Stimulated activated naive CD8-positive, alpha-beta T cell treated with anti-CD3 and anti-CD28 coated beads, Interleukin-15, Interleukin-2, amounts not matched to agents 100 U/mL and 50 U/mL, for 24 hours (primary cell): Measurements from ENCODE around the gene DHH.

ENCODE experiments used
- ATAC-seq: fragments of 150-1000 bp; cut with Tn5 transposase; one replicate; pipeline ENCODE4 v1.10.0; 2021
- DNase-seq: peaks from one replicate; pipeline ENCODE4 v3.0.0; 2021

DHH gene

GRCh38 chr12:49109641-49110463 is 15.3 kb upstream of the DHH start:
- DNase-seq: peak; percentile 20
- ATAC-seq: no peak

GRCh38 chr12:49108958-49109404 is 14.4 kb upstream of the DHH start:
- DNase-seq (no peak), ATAC-seq (no peak)

DNA sequence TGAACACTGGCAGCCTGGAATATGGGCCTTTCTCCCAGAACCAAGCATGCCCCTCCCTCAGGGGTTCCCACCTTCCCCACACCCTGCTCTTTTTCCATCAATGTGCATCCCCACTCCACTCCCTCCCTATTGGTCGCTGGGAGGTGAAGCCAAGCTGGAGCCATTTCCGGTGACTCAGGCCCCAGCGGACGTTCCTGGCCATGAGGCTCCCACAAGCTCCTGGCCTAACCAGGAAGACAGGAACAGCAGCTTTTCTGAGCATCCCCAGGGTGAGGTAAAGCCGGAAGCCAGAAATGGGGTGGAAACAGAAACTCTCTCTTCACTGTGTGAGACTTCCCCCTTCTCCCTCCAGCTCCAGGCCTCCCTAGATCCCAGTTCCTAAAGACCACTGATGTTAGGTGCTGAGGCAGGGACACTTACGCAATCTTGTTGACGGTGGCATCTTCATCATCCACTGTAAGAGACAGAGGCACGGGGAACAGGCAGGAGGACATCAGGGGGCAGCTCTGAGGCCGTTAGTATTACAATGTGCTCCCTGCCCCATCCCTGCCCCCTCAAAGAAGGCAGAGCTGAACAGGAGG is 11.0 kb upstream of the DHH start:
- DNase-seq (no peak), ATAC-seq (no peak)

GRCh38 chr12:49104822-49105221 is 10.2 kb upstream of the DHH start:
- ATAC-seq: no peak

GRCh38 chr12:49100380-49100779 is 5.8 kb upstream of the DHH start:
- DNase-seq (no peak), ATAC-seq (no peak)

More at GRCh38 chr12:49104822-49105221, 10.2 kb upstream of the DHH start:
- DNase-seq: no peak

DNA sequence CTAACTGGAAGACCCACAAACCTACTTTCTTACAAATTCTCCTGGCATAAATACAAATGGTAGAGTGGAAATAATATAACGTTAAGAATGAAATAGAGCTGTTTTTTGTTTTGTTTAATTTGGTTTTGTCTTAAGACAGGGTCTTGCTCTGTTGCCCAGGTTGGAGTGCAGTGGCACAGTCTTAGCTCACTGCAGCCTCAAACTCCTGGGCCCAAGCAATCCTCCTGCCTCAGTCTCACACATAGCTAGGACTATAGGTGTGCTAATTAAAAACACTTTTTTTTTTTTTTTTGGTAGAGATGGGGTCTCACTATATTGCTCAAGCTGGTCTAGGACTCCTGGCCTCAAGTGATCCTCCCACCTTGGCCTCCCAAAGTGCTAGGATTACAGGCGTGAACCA is 4.1 kb upstream of the DHH start:
- ATAC-seq (no peak), DNase-seq (no peak)

DNA sequence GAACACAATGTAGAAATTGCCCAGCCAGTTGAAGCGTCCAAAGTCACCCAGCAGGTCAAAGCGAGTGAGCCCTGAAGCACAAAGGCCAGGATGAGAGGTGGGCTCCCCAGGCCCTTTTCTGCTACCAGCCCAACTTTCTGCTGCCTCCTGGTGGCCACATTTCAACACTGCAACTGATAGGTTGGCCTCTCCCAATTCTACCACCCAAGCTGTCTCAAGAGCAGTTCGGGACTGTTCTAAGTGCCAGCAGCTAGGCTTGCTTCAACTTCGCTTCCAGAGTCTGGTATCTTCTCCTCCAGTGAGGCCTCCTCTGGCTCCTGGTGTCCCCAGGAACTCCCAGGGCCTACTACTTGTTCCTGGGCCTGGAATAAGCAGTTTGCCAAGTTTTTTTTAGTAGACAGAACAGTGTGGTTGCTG is 3.4 kb upstream of the DHH start:
- ATAC-seq: peak; percentile 33
- DNase-seq: peak; percentile 72

- DNase-seq: no peak
- ATAC-seq: no peak
Measured at GRCh38 chr12:49097381-49097780, 2.8 kb upstream of the DHH start.

GRCh38 chr12:49094975-49095365 is 369 bp upstream of the DHH start:
- ATAC-seq (no peak), DNase-seq (no peak)

GRCh38 chr12:49093792-49094159 is 825 bp downstream of the DHH start:
- ATAC-seq: no peak
- no peak for DNase-seq

DNA sequence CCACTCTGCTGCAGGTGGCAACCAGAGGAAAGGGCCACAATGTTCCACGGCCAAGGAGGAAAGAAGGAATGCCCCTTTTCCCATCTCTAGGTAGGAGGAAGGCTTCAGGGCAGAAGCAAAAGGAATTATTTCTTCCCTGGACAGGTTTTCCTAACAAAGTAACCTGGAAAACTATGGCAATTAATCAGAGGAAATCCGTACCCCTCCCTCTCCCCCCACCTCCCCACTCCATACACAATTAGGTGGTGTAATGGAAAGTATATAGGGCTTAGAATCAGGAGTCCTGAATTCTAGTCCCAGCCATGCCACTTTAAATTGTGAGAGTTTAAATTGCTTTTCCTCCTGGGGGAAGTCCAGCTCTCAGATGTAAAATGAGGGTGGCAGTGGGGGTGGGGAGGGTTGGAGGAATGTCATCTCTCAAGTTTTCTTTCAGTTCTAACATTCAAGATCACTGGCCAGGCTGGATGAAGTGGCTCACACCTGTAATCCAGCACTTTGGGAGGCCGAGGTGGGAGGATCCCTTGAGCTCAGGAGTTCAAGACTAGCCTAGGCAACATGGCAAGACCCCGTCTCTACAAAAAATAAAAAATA is 1.7 kb downstream of the DHH start:
- ATAC-seq (no peak), DNase-seq (no peak)

- DNase-seq: peak; percentile 75
- ATAC-seq: no peak
Measured at GRCh38 chr12:49092086-49092815, 2.4 kb downstream of the DHH start.

- no peak for DNase-seq
- no peak for ATAC-seq
Measured at GRCh38 chr12:49091836-49092085, 2.8 kb downstream of the DHH start.

DNA sequence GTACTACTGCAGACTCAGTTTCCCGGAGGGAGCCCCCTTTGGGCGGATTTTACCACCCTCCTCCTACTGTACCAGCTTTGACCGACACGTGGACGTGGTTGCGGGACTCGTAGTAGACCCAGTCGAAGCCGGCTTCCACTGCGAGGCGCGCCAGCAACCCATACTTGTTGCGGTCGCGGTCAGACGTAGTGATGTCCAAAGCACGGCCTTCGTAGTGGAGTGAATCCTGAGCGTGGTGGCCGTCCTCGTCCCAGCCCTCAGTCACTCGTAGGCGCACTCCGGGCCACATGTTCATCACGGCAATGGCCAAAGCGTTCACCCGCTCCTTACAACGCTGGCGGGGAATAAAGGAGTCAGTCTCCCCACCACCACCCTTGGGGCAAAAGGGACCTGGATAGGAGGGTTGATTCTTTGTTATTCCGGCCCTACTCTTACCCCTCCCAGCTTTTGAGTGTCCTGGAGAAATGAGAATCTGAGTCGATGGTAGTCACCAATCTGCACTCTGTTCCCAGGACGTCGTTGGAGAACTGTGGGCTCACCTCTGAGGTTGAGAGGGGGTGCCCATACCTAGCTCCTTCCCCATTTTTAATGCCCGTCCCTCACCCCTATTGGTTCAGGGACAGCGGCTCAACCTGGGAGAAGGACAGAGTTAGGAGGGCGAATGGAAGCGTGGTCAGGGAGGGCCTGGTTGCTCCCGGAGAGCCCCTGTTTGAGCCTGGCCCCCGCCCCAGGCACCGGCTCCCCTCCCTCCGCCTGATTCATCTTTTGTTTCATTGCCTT is 3.4 kb downstream of the DHH start:
- ATAC-seq (no peak), DNase-seq (no peak)

DNA sequence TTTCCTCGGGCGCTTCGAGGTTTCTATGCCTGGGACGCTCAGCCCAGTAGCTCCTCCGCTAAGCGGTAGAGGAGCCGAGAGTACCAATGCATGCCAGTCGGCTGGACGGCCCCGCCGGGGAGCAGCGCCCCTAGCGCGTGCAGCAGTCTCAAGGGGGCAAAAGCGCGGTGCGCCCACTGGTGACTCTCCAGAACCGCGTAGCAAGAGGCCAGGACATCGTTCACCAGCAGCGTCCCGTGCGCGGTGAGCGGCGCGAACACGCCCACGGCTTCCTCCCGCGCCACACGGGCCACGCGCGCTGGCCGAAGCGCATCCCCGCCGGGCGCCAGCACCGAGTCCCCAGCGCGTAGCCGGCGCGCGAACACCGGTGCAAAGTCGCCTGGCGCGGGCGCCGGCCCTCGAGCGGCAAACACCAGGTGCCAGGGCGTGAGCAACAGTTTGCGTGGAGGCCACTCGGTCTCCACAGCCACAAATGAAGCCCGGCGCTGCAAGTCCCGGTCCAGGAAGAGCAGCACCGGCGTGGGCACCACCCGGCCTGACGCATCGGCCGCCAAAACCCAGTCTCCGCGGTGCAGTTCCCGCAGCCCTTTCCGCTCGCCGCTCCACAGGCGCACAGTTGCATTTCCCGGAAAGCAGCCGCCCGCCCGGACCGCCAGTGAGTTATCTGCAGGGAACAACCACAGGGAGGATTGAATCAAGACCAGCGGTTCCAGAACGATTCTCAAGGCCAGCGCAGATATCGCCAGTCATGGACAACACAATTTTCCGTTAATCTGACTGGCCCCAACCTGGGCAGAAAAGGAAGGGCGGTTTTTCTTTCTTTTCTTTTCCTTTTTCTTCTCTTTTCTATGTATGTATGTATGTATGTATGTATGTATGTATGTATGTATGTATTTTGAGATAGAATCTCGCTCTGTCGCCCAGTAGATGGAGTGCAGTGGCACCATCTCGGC is 4.5 kb downstream of the DHH start:
- DNase-seq (peak; percentile 50), ATAC-seq (peak; percentile 10)

GRCh38 chr12:49088932-49089330 is 5.7 kb downstream of the DHH start:
- no peak for ATAC-seq
- no peak for DNase-seq

DNA sequence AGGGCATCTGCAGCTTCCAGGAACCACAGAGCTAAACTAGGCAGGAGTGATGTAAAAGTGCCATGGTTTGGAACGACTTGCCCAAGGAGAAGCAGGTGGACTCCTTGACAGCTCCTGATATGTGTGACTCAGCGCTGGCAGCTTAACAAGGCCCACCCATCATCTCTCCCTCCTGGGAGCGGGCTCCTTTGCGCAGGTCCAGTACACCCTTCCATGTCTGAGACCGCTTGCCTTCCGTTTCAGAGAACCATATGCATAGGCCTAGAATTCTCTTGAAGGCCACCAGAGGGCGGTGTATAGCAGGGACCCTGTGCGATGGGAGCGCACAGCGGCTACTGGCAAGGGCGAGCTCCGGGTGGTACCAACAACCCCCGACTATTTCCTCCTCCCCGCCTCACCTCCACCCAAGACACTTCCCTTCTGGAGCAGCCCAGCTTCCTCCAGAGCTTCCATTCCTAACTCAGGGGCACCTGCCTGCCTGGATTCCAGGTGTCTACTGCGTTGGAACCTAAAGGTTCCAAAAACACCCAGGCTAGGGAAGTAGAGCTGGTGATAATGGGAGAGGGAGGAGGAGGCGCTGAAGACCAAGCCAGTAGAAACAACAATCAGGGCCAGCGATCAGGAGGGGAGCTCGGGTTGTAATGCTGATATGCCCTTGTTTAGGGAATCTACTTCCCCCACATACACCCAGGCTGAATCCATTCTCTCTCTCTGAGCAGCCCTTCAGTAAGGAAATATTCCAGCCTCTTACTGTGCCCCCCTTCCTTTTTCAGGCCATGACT is 6.3 kb downstream of the DHH start:
- peak; percentile 94 for ATAC-seq

GRCh38 chr12:49086116-49086515 is 8.5 kb downstream of the DHH start:
- ATAC-seq (no peak), DNase-seq (no peak)

More for the DNA sequence above, 6.3 kb downstream of the DHH start:
- DNase-seq: peak; percentile 79

DNA sequence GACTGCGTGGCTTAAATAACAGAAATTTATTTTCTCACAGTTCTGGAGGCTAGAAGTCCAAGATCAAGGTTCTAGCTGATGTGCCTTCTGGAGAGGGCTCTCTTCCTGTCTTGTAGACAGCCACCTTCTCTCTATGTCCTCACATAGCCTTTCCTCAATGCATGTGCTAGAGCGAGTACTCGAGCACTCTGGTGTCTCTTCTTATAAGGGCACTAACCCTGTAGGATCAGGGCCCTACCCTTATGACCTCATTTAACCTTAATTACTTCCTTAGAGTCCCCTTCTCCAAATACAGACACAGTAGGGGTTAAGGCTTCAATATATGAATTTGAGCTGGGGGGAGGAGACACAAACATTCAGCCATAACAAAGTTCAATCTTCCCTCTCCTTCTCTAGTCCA is 10.2 kb downstream of the DHH start:
- ATAC-seq (no peak), DNase-seq (no peak)

DNA sequence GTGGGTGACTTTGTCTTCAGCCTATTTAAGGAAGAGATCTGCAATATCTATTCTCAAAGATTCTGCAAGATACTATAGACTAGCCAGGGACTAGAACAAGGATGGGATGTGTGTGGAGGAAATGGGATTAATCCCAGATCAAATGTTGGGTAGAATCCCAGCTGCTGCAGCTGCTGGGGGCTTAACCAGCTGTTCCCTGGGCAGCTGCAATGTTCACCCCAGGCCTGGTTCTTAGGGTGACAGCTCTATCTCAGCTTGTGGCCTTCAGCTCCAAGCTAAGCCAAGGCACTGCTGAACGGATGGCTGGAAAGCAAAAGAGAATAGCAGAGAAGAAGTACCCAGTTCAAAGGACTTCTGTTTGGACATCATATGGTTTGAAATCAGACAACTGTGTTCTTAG is 14.8 kb downstream of the DHH start:
- DNase-seq: no peak
- ATAC-seq: no peak
